Measurements from ENCODE around the gene ACY1.
"Not testable (repeated sequence)": the region's sequence is repeated elsewhere in the genome, so short reads cannot be mapped to it uniquely, and the experiment has no call there.

ACY1 gene

GRCh38 chr3:52030714-52031310 lies 47.5 kb downstream of the ACY1 start:
- DNase-seq, result no peak

GRCh38 chr3:52031896-52032295 lies 48.6 kb downstream of the ACY1 start:
- no peak for DNase-seq

GRCh38 chr3:52032702-52033408 lies 49.5 kb downstream of the ACY1 start:
- no peak for DNase-seq

- DNase-seq, result not testable (repeated sequence)
Observed at GRCh38 chr3:52033748-52034147, 50.4 kb downstream of the ACY1 start.

GRCh38 chr3:52034212-52034611 lies 50.9 kb downstream of the ACY1 start:
- no peak for DNase-seq

- DNase-seq, result no peak
Observed at GRCh38 chr3:52034651-52035050, 51.3 kb downstream of the ACY1 start.

GRCh38 chr3:52036222-52036694 lies 52.9 kb downstream of the ACY1 start:
- no peak for DNase-seq

- no peak for DNase-seq
Observed at GRCh38 chr3:52036829-52037228, 53.5 kb downstream of the ACY1 start.

GRCh38 chr3:52037291-52037690 lies 54.0 kb downstream of the ACY1 start:
- no peak for DNase-seq

- no peak for DNase-seq
Observed at GRCh38 chr3:52038227-52038626, 54.9 kb downstream of the ACY1 start.
